ENCODE results near the gene CD300LG. TPM values are rescaled to one million over a fixed set of nuclear protein-coding genes. Genes with fewer than 3 reads are reported as not detected.
"Not testable (repeated sequence)": the region's sequence is repeated elsewhere in the genome, so short reads cannot be mapped to it uniquely, and the experiment has no call there.

The CD300LG gene
- polyA plus RNA-seq, 4 donors, result 0.30 to 2.0 (median 0.81) TPM; not detected in 1

- FAIRE-seq, result no peak
- Histone ChIP-seq H3K4me1 (ENCODE audit: control insufficient read depth in 3 of 3, insufficient read depth in 2 of 3, low read depth in 1 of 3, low read length in 2 of 3) (peaks cover 0 to 4% (median 0%) of the 10 kb centered on the region in 3 donors), H3K36me3 (ENCODE audit: control insufficient read depth in 3 of 3, insufficient read depth in 2 of 3, low read depth in 1 of 3, low read length in 3 of 3) (no peaks in the 10 kb centered on the region), H3K27me3 (ENCODE audit: control insufficient read depth in 3 of 3, insufficient read depth in 3 of 3, low read length in 3 of 3) (no peaks in the 10 kb centered on the region), H3K27ac (ENCODE audit: low read depth in 1 of 3, low read length in 2 of 3) (no peak overlapping the region), H3K9me3 (ENCODE audit: control insufficient read depth in 2 of 2, insufficient read depth in 1 of 2, low read depth in 1 of 2, low read length in 1 of 2) (no peaks in the 10 kb centered on the region), H3K4me3 (ENCODE audit: low read depth in 1 of 3, low read length in 3 of 3) (no peak overlapping the region)
- WGBS, 3 donors, result 66 to 81% (median 78%) methylated on average over 4 of the region's 4 CpGs
- DNase-seq, result no peak
These were observed 6.2 kb upstream of the CD300LG start for GRCh38 chr17:43840814-43841213.

GRCh38 chr17:43841282-43841681, 5.7 kb upstream of the CD300LG start:
- Histone ChIP-seq H3K9me3 (ENCODE audit: control insufficient read depth in 2 of 2, insufficient read depth in 1 of 2, low read depth in 1 of 2, low read length in 1 of 2) (no peaks in the 10 kb centered on the region), H3K27ac (ENCODE audit: low read depth in 1 of 3, low read length in 2 of 3) (no peak overlapping the region), H3K4me3 (ENCODE audit: low read depth in 1 of 3, low read length in 3 of 3) (no peak overlapping the region), H3K27me3 (ENCODE audit: control insufficient read depth in 3 of 3, insufficient read depth in 3 of 3, low read length in 3 of 3) (no peaks in the 10 kb centered on the region), H3K36me3 (ENCODE audit: control insufficient read depth in 3 of 3, insufficient read depth in 2 of 3, low read depth in 1 of 3, low read length in 3 of 3) (no peaks in the 10 kb centered on the region), H3K4me1 (ENCODE audit: control insufficient read depth in 3 of 3, insufficient read depth in 2 of 3, low read depth in 1 of 3, low read length in 2 of 3) (peaks cover 0 to 4% (median 0%) of the 10 kb centered on the region in 3 donors)
- 62 to 64% (median 62%) methylated on average over 4 of the region's 4 CpGs for WGBS, 3 donors
- FAIRE-seq (no peak), DNase-seq (no peak)

GRCh38 chr17:43842091-43842974, 4.6 kb upstream of the CD300LG start:
- not testable (repeated sequence) for FAIRE-seq; H3K27ac ChIP-seq (ENCODE audit: low read depth in 1 of 3, low read length in 2 of 3); H3K9me3 ChIP-seq (ENCODE audit: control insufficient read depth in 2 of 2, insufficient read depth in 1 of 2, low read depth in 1 of 2, low read length in 1 of 2); DNase-seq; H3K36me3 ChIP-seq (ENCODE audit: control insufficient read depth in 3 of 3, insufficient read depth in 2 of 3, low read depth in 1 of 3, low read length in 3 of 3); H3K4me3 ChIP-seq (ENCODE audit: low read depth in 1 of 3, low read length in 3 of 3); H3K4me1 ChIP-seq (ENCODE audit: control insufficient read depth in 3 of 3, insufficient read depth in 2 of 3, low read depth in 1 of 3, low read length in 2 of 3); H3K27me3 ChIP-seq (ENCODE audit: control insufficient read depth in 3 of 3, insufficient read depth in 3 of 3, low read length in 3 of 3)
- 78 to 84% (median 81%) methylated on average over 22 to 54 of the region's 54 CpGs for WGBS, 3 donors

- DNase-seq, result no peak
- 62 to 84% (median 77%) methylated on average over 7 of the region's 7 CpGs for WGBS, 3 donors
- H3K27ac ChIP-seq (ENCODE audit: low read depth in 1 of 3, low read length in 2 of 3), result no peak overlapping the region
- no peaks in the 10 kb centered on the region for H3K36me3 ChIP-seq (ENCODE audit: control insufficient read depth in 3 of 3, insufficient read depth in 2 of 3, low read depth in 1 of 3, low read length in 3 of 3)
- no peak for FAIRE-seq
- H3K4me1 ChIP-seq (ENCODE audit: control insufficient read depth in 3 of 3, insufficient read depth in 2 of 3, low read depth in 1 of 3, low read length in 2 of 3), result peaks cover 0 to 4% (median 0%) of the 10 kb centered on the region in 3 donors
- H3K4me3 ChIP-seq (ENCODE audit: low read depth in 1 of 3, low read length in 3 of 3), result no peak overlapping the region
- no peaks in the 10 kb centered on the region for H3K9me3 ChIP-seq (ENCODE audit: control insufficient read depth in 2 of 2, insufficient read depth in 1 of 2, low read depth in 1 of 2, low read length in 1 of 2)
- H3K27me3 ChIP-seq (ENCODE audit: control insufficient read depth in 3 of 3, insufficient read depth in 3 of 3, low read length in 3 of 3), result peaks cover 0 to 6% (median 0%) of the 10 kb centered on the region in 3 donors
These were observed 4.0 kb upstream of the CD300LG start for GRCh38 chr17:43842975-43843325.

- DNase-seq (no peak), FAIRE-seq (no peak)
- H3K27ac ChIP-seq (ENCODE audit: low read depth in 1 of 3, low read length in 2 of 3), result no peak overlapping the region
- H3K4me1 ChIP-seq (ENCODE audit: control insufficient read depth in 3 of 3, insufficient read depth in 2 of 3, low read depth in 1 of 3, low read length in 2 of 3), result peaks cover 0 to 4% (median 0%) of the 10 kb centered on the region in 3 donors
- H3K4me3 ChIP-seq (ENCODE audit: low read depth in 1 of 3, low read length in 3 of 3), result no peak overlapping the region
- H3K9me3 ChIP-seq (ENCODE audit: control insufficient read depth in 2 of 2, insufficient read depth in 1 of 2, low read depth in 1 of 2, low read length in 1 of 2), result no peaks in the 10 kb centered on the region
- H3K27me3 ChIP-seq (ENCODE audit: control insufficient read depth in 3 of 3, insufficient read depth in 3 of 3, low read length in 3 of 3), result peaks cover 0 to 14% (median 0%) of the 10 kb centered on the region in 3 donors
- WGBS, 3 donors, result 73 to 85% (median 80%) methylated on average over 5 of the region's 5 CpGs
- H3K36me3 ChIP-seq (ENCODE audit: control insufficient read depth in 3 of 3, insufficient read depth in 2 of 3, low read depth in 1 of 3, low read length in 3 of 3), result no peaks in the 10 kb centered on the region
These were observed 2.7 kb upstream of the CD300LG start for GRCh38 chr17:43844241-43844640.

- 58 to 66% (median 65%) methylated on average over 4 of the region's 4 CpGs for WGBS, 3 donors
- peaks cover 0 to 14% (median 0%) of the 10 kb centered on the region in 3 donors for H3K27me3 ChIP-seq (ENCODE audit: control insufficient read depth in 3 of 3, insufficient read depth in 3 of 3, low read length in 3 of 3)
- H3K4me1 ChIP-seq (ENCODE audit: control insufficient read depth in 3 of 3, insufficient read depth in 2 of 3, low read depth in 1 of 3, low read length in 2 of 3), result no peaks in the 10 kb centered on the region
- no peak for DNase-seq
- H3K27ac ChIP-seq (ENCODE audit: low read depth in 1 of 3, low read length in 2 of 3), result no peak overlapping the region
- FAIRE-seq, result no peak
- H3K36me3 ChIP-seq (ENCODE audit: control insufficient read depth in 3 of 3, insufficient read depth in 2 of 3, low read depth in 1 of 3, low read length in 3 of 3), result no peaks in the 10 kb centered on the region
- no peak overlapping the region for H3K4me3 ChIP-seq (ENCODE audit: low read depth in 1 of 3, low read length in 3 of 3)
- no peaks in the 10 kb centered on the region for H3K9me3 ChIP-seq (ENCODE audit: control insufficient read depth in 2 of 2, insufficient read depth in 1 of 2, low read depth in 1 of 2, low read length in 1 of 2)
These were observed 1.2 kb upstream of the CD300LG start for GRCh38 chr17:43845766-43846165.

- DNase-seq (peak; percentile 73 to 82), FAIRE-seq (no peak)
- WGBS, 3 donors, result 8 to 14% (median 11%) methylated on average over 13 of the region's 13 CpGs
- peaks cover 0 to 17% (median 0%) of the 10 kb centered on the region in 3 donors for H3K27me3 ChIP-seq (ENCODE audit: control insufficient read depth in 3 of 3, insufficient read depth in 3 of 3, low read length in 3 of 3)
- H3K36me3 ChIP-seq (ENCODE audit: control insufficient read depth in 3 of 3, insufficient read depth in 2 of 3, low read depth in 1 of 3, low read length in 3 of 3), result no peaks in the 10 kb centered on the region
- H3K4me3 ChIP-seq (ENCODE audit: low read depth in 1 of 3, low read length in 3 of 3), result no peak overlapping the region
- no peaks in the 10 kb centered on the region for H3K4me1 ChIP-seq (ENCODE audit: control insufficient read depth in 3 of 3, insufficient read depth in 2 of 3, low read depth in 1 of 3, low read length in 2 of 3)
- no peak overlapping the region for H3K27ac ChIP-seq (ENCODE audit: low read depth in 1 of 3, low read length in 2 of 3)
- H3K9me3 ChIP-seq (ENCODE audit: control insufficient read depth in 2 of 2, insufficient read depth in 1 of 2, low read depth in 1 of 2, low read length in 1 of 2), result no peaks in the 10 kb centered on the region
These were observed 709 bp upstream of the CD300LG start for GRCh38 chr17:43846221-43846712.

GRCh38 chr17:43848601-43849000, 1.6 kb downstream of the CD300LG start:
- no peak overlapping the region for H3K4me3 ChIP-seq (ENCODE audit: low read depth in 1 of 3, low read length in 3 of 3)
- no peaks in the 10 kb centered on the region for H3K9me3 ChIP-seq (ENCODE audit: control insufficient read depth in 2 of 2, insufficient read depth in 1 of 2, low read depth in 1 of 2, low read length in 1 of 2)
- 90 to 92% (median 91%) methylated on average over 10 of the region's 10 CpGs for WGBS, 3 donors
- no peak for FAIRE-seq
- no peak overlapping the region for H3K27ac ChIP-seq (ENCODE audit: low read depth in 1 of 3, low read length in 2 of 3)
- H3K27me3 ChIP-seq (ENCODE audit: control insufficient read depth in 3 of 3, insufficient read depth in 3 of 3, low read length in 3 of 3), result peaks cover 0 to 19% (median 3%) of the 10 kb centered on the region in 3 donors
- H3K4me1 ChIP-seq (ENCODE audit: control insufficient read depth in 3 of 3, insufficient read depth in 2 of 3, low read depth in 1 of 3, low read length in 2 of 3), result no peaks in the 10 kb centered on the region
- no peaks in the 10 kb centered on the region for H3K36me3 ChIP-seq (ENCODE audit: control insufficient read depth in 3 of 3, insufficient read depth in 2 of 3, low read depth in 1 of 3, low read length in 3 of 3)
- DNase-seq, result no peak

Measured in small intestine (tissue), 7 donors.